ENCODE data around the gene OIP5. TPM values are rescaled to one million over a fixed set of nuclear protein-coding genes. Genes with fewer than 3 reads are reported as not detected.

The OIP5 gene
- not detected for total RNA-seq

DNA sequence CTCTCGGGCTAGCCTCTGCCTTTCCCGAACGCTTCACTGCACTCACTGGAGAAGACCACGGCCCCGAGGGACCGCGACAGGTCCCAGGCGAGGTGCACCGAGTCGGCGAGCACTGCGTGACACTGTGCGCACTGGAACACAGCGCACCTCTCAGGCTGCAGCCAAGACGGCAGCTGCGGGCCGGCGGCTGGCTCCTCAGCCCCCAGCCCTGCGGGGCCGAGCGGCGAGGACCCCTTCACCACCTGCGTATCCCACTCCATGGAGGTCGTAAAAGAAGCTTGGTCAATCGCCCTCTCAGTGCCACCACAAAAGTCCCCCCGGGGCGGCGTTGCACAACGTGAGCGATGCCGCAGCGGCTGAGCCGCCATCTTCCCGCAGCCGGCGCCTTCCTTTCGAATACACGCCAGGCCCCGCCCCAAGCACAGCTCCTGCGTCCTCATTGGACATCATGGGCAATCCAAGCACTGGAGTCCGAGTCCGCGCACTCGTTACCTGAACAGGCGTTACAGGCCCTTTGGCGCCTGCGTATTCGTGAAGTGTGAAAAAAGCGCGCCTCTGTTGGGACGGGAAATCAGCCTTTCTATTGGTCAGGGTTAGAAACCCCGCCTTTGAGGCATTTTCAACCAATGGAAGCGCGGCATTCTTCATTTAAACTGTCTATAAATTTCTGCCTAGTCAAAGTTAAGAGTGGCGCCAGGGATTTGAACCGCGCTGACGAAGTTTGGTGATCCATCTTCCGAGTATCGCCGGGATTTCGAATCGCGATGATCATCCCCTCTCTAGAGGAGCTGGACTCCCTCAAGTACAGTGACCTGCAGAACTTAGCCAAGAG, at the start of gene OIP5, which contains the start of gene NUSAP1:
Gene OIP5, minus strand, starts transcription at position 398 of the 832 bp plus-strand sequence. Its CDS starts 30 bp downstream, at position 368.
Gene NUSAP1, plus strand, starts transcription at position 688 of the 832 bp plus-strand sequence. Its CDS starts 77 bp downstream, at position 765.
- no peaks in the 10 kb centered on the region for H3K9me3 ChIP-seq
- TF ChIP-seq, protein P1, sequence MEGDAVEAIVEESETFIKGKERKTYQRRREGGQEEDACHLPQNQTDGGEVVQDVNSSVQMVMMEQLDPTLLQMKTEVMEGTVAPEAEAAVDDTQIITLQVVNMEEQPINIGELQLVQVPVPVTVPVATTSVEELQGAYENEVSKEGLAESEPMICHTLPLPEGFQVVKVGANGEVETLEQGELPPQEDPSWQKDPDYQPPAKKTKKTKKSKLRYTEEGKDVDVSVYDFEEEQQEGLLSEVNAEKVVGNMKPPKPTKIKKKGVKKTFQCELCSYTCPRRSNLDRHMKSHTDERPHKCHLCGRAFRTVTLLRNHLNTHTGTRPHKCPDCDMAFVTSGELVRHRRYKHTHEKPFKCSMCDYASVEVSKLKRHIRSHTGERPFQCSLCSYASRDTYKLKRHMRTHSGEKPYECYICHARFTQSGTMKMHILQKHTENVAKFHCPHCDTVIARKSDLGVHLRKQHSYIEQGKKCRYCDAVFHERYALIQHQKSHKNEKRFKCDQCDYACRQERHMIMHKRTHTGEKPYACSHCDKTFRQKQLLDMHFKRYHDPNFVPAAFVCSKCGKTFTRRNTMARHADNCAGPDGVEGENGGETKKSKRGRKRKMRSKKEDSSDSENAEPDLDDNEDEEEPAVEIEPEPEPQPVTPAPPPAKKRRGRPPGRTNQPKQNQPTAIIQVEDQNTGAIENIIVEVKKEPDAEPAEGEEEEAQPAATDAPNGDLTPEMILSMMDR (IDR thresholded peaks at IDR 0.05): no peak
- ATAC-seq (ENCODE audit: insufficient number of reproducible peaks, low FRiP score, low read depth) (peak; percentile 98), DNase-seq (ENCODE audit: low spot score) (peak; percentile 95)
- no peaks in the 10 kb centered on the region for H3K36me3 ChIP-seq
- H3K4me3 ChIP-seq: peak within 1 kb of the TSS; percentile 76
- no peaks in the 10 kb centered on the region for H3K4me1 ChIP-seq (ENCODE audit: control insufficient read depth in 1 of 2, low read depth in 2 of 2)
- H3K27me3 ChIP-seq (replicated peaks; ENCODE audit: insufficient read depth): no peaks in the 10 kb centered on the region
- no peak within 1 kb of the TSS for H3K27ac ChIP-seq

DNA sequence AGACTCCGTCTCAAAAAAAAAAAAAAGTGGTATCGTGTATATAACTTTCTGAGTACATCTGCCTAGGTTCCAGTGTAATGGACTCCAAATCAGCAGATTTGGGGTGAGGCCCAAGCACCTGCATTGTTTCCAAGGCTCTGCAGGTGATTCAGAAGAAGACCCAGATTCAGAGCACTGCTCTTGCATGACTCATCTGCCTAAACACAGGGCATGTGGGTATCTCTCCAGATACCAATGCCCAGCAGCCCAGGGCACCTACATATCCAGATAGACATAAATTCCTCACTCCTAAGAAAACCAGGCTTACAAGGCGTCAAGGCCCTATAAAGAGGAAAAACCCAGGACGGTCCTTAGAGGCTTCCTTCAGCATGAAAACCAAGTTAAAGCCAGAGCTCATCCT, 45.6 kb upstream of the OIP5 start:
- Histone ChIP-seq H3K27ac (no peak overlapping the region), H3K27me3 (replicated peaks; ENCODE audit: insufficient read depth) (no peaks in the 10 kb centered on the region), H3K4me1 (ENCODE audit: control insufficient read depth in 1 of 2, low read depth in 2 of 2) (no peaks in the 10 kb centered on the region), H3K36me3 (no peaks in the 10 kb centered on the region), H3K9me3 (no peaks in the 10 kb centered on the region), H3K4me3 (no peak overlapping the region)
- ATAC-seq (ENCODE audit: insufficient number of reproducible peaks, low FRiP score, low read depth): no peak
- TF ChIP-seq, protein P1 (IDR thresholded peaks at IDR 0.05): no peak
- DNase-seq (ENCODE audit: low spot score): no peak

DNA sequence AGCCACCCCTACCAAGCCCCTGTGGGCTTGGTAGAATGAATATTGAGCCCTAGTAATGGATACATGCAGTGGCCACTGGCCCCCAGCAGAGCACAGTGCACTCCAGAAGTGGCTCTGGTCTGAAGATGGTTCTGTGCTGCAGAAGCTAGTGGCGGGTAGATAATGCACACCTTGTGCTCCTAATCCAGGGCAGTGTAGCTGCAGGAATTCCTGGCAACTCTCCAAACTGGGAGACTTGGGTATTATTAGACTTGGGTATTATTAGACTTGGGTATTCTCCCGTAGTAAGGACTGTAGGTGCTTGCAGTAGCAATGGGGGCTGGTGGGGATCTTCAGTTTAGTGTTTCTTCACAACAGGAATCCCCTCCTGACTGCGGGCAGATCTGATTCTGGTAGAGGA, 35.0 kb upstream of the OIP5 start:
- ATAC-seq (ENCODE audit: insufficient number of reproducible peaks, low FRiP score, low read depth): no peak
- DNase-seq (ENCODE audit: low spot score): no peak
- TF ChIP-seq, protein P1 (IDR thresholded peaks at IDR 0.05): no peak
- Histone ChIP-seq H3K27ac (no peak overlapping the region), H3K4me3 (no peak overlapping the region), H3K9me3 (peaks cover 2% of the 10 kb centered on the region), H3K27me3 (replicated peaks; ENCODE audit: insufficient read depth) (no peaks in the 10 kb centered on the region), H3K36me3 (no peaks in the 10 kb centered on the region), H3K4me1 (ENCODE audit: control insufficient read depth in 1 of 2, low read depth in 2 of 2) (no peaks in the 10 kb centered on the region)

DNA sequence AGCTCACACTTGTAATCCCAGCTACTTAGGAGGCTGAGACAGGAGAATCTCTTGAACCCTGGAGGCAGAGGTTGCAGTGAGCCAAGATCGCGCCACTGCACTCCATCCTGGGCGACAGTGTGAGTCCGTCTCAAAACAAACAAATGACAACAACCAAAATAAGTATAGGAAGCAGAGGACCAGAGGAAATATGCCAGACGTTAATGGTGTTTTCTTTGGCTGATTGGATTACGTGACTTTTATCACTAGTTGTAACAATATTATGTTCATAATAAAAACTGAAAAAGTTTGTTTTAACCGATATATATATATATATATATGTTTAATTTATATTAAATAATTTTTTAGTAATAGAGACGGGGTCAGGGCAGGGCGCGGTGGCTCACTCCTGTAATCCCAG, 22.0 kb upstream of the OIP5 start:
- H3K4me3 ChIP-seq: no peak overlapping the region
- TF ChIP-seq, protein P1 (IDR thresholded peaks at IDR 0.05): no peak
- no peak for ATAC-seq (ENCODE audit: insufficient number of reproducible peaks, low FRiP score, low read depth)

DNA sequence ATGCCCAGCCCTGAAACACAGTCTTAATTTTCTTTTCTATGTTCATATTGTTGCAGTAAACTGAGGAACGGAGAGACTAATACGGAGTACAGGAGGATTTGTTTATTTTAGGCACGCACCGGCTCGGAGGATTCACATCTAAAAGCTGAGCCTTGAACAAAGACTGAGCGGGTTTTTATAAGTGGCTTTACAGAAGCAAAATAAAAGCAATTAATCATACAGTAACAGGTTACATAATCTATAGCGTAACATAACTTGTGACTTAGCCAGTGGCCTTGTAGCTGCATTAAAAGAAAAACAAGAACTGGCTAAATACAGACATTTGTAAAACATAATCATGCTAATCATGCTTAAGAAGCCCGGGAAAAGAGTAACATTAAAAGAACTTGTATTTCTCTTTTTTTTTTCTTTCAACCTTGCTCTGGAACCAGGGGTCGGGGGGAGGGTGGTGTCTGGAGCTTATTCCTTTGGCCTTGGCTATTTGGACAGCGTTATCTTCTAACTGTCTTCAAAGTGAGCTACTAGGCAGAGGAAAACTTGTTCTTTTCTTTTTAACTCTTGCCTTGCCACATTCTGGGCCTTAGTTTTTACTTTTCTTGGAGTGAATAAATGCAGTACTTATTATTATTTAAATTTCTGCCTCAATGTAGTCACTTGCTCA, 17.8 kb upstream of the OIP5 start:
- no peak for DNase-seq (ENCODE audit: low spot score)
- no peak overlapping the region for H3K4me3 ChIP-seq
- ATAC-seq (ENCODE audit: insufficient number of reproducible peaks, low FRiP score, low read depth): no peak
- TF ChIP-seq, protein P1 (IDR thresholded peaks at IDR 0.05): no peak
- no peaks in the 10 kb centered on the region for H3K9me3 ChIP-seq
- H3K4me1 ChIP-seq (ENCODE audit: control insufficient read depth in 1 of 2, low read depth in 2 of 2): no peaks in the 10 kb centered on the region
- H3K27me3 ChIP-seq (replicated peaks; ENCODE audit: insufficient read depth): no peaks in the 10 kb centered on the region
- no peak overlapping the region for H3K27ac ChIP-seq
- H3K36me3 ChIP-seq: no peaks in the 10 kb centered on the region

More for the DNA sequence above, 22.0 kb upstream of the OIP5 start:
- H3K4me1 ChIP-seq (ENCODE audit: control insufficient read depth in 1 of 2, low read depth in 2 of 2): no peaks in the 10 kb centered on the region
- no peak overlapping the region for H3K27ac ChIP-seq
- H3K27me3 ChIP-seq (replicated peaks; ENCODE audit: insufficient read depth): no peaks in the 10 kb centered on the region
- no peaks in the 10 kb centered on the region for H3K9me3 ChIP-seq
- no peak for DNase-seq (ENCODE audit: low spot score)
- H3K36me3 ChIP-seq: no peaks in the 10 kb centered on the region

Measured in thoracic aorta (tissue), 2 donors.